ENCODE results near the gene PRR5L.

DNA sequence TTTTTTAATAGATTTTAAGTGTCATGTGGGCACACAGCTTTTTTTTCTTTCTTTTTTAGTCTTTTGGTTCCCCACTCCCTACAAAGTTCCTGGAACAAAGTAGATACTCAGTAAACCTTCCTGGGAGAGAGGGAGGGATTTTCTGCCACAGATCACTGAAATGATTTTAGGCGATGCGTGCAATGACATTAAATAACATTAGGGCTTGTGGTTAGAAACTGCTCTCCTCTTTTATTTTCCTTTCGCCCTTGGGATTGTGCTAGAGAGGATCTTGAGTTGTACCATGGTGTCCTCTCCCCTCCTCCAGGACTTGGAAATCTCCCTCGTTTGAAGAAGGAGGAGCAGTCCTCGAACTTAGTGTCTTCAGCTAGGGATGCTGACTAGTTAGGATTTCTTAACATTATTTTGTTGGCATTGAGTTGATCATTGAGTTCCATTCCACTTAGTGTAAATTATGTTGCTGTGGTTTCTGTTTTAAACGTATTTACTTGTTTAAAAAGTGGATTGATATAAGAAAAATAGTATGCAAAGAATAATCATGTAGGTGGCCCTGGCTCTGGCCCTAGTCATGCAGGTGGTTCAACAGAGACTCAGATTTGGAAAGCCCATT, 125.6 kb downstream of the PRR5L start:
- TF ChIP-seq EP300 (IDR thresholded peaks at IDR 0.05) = no peak
- TF ChIP-seq, protein P1, sequence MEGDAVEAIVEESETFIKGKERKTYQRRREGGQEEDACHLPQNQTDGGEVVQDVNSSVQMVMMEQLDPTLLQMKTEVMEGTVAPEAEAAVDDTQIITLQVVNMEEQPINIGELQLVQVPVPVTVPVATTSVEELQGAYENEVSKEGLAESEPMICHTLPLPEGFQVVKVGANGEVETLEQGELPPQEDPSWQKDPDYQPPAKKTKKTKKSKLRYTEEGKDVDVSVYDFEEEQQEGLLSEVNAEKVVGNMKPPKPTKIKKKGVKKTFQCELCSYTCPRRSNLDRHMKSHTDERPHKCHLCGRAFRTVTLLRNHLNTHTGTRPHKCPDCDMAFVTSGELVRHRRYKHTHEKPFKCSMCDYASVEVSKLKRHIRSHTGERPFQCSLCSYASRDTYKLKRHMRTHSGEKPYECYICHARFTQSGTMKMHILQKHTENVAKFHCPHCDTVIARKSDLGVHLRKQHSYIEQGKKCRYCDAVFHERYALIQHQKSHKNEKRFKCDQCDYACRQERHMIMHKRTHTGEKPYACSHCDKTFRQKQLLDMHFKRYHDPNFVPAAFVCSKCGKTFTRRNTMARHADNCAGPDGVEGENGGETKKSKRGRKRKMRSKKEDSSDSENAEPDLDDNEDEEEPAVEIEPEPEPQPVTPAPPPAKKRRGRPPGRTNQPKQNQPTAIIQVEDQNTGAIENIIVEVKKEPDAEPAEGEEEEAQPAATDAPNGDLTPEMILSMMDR (IDR thresholded peaks at IDR 0.05) = no peak

Measured in sigmoid colon (tissue), 4 donors.